K562 (cell line): Measurements from ENCODE around the gene DTNBP1. TPM values are rescaled to one million over a fixed set of nuclear protein-coding genes. Genes with fewer than 3 reads are reported as not detected.

Experiments used
- ATAC-seq: fragments of 200-7000 bp; cut with Tn5 transposase; 3 replicates; pipeline ENCODE4 v1.9.1; 2020; ENCODE audit warnings: moderate library complexity
- BruUV-seq: library from RNA; stranded (reverse); fragments of 400-500 nt; replicated peaks from 2 replicates; lab custom pipeline; 2021; lab: Mats Ljungman, UMichigan
- CTCF ChIA-PET: fragments of 300-600 bp; formaldehyde crosslinking; extraction: SDS; loops from one replicate; lab custom pipeline; 2021; ENCODE audit warnings: low intra/inter-chr PET ratio; lab: Yijun Ruan, JAX
- POLR2A ChIA-PET: fragments of 300-600, 350-650 bp; sonication (Branson Sonifier 250); formaldehyde crosslinking; extraction: SDS; loops from one replicate; lab custom pipeline; 2021; ENCODE audit warnings: antibody characterized with exemption, inconsistent platforms; lab: Yijun Ruan, JAX
- DNase-seq, 4 experiments: peaks; one replicate each; pipeline versions ENCODE4 v3.0.0 to v3.0.0-alpha.2; 2011 to 2018; ENCODE audit warnings: low spot score in 3 of 4, mixed read lengths in 3 of 4; ENCODE audit errors: extremely low read depth in 1 of 4
- FAIRE-seq: peaks from 2 replicates; lab custom pipeline; 2011; peaks lifted over from hg19 to GRCh38; lab: Jason Lieb, UNC
- H2AFZ ChIP-seq: 2 replicates; pipeline ENCODE4 v1.6.0; 2011; ENCODE audit warnings: low read depth, low read length, control low read depth, inconsistent platforms
- H3K27ac ChIP-seq: fragments of 200-600 bp; 3 replicates; pipeline ENCODE4 v1.8.0; 2011; ENCODE audit warnings: low read depth, mild to moderate bottlenecking, control low read depth, inconsistent platforms, low read length, moderate library complexity, mixed read lengths; ENCODE audit errors: extremely low read depth
- H3K27me3 ChIP-seq, 2 experiments: fragments of 300-600 bp in 1 of 2; 2 replicates in 1 of 2; 3 replicates in 1 of 2; pipeline versions ENCODE4 v1.6.0 to v1.8.0; 2011; ENCODE audit warnings: inconsistent platforms in 2 of 2, low read length in 2 of 2, mild to moderate bottlenecking in 1 of 2, mixed read lengths in 1 of 2, moderate library complexity in 1 of 2; ENCODE audit not compliant: control insufficient read depth in 2 of 2, insufficient read depth in 2 of 2
- H3K36me3 ChIP-seq: fragments of 300-600 bp; 3 replicates; pipeline ENCODE4 v1.8.0; 2011; ENCODE audit warnings: mild to moderate bottlenecking, low read length, inconsistent platforms; ENCODE audit not compliant: control insufficient read depth, insufficient read depth
- H3K4me1 ChIP-seq, 2 experiments: fragments of 200-600 bp in 1 of 2; replicated peaks in 1 of 2; 2 replicates in 1 of 2; 3 replicates in 1 of 2; pipeline versions ENCODE4 v1.5.1 to v1.8.0; 2011; ENCODE audit warnings: inconsistent platforms in 2 of 2, low read length in 2 of 2, mild to moderate bottlenecking in 1 of 2, mixed read lengths in 1 of 2, moderate library complexity in 1 of 2; ENCODE audit not compliant: control insufficient read depth in 2 of 2, insufficient read depth in 2 of 2
- H3K4me2 ChIP-seq: 2 replicates; pipeline ENCODE4 v1.6.1; 2011; ENCODE audit warnings: low read length, control low read depth, inconsistent platforms, mixed read lengths; ENCODE audit not compliant: insufficient read depth
- H3K4me3 ChIP-seq: fragments of 200-600 bp; sonication (generic), shearing (Covaris generic); 2 replicates; pipeline ENCODE4 v1.5.1; 2016; ENCODE audit warnings: control low read depth, inconsistent platforms
- H3K79me2 ChIP-seq: fragments of 200-600 bp; 3 replicates; pipeline ENCODE4 v1.8.0; 2011; ENCODE audit warnings: low read length, inconsistent platforms; ENCODE audit not compliant: control insufficient read depth, insufficient read depth
- H3K9ac ChIP-seq, 2 experiments: 2 replicates each; pipeline versions ENCODE4 v1.6.0 to v1.6.1; 2011; ENCODE audit warnings: low read depth in 2 of 2, low read length in 2 of 2, control low read depth in 1 of 2, inconsistent platforms in 1 of 2, mild to moderate bottlenecking in 1 of 2, mixed read lengths in 1 of 2; ENCODE audit not compliant: insufficient read depth in 1 of 2
- H3K9me1 ChIP-seq: one replicate; pipeline ENCODE4 v1.6.0; 2011; ENCODE audit warnings: inconsistent platforms, mild to moderate bottlenecking, low read length, moderate library complexity; ENCODE audit not compliant: control insufficient read depth, insufficient read depth
- H3K9me3 ChIP-seq: replicated peaks from 2 replicates; pipeline ENCODE4 v1.5.1; 2011; ENCODE audit warnings: low read depth, low read length, inconsistent platforms; ENCODE audit not compliant: control insufficient read depth, insufficient read depth
- H4K20me1 ChIP-seq: replicated peaks from 2 replicates; pipeline ENCODE4 v1.6.1; 2011; ENCODE audit warnings: low read length, inconsistent platforms, mixed read lengths; ENCODE audit not compliant: control insufficient read depth, insufficient read depth
- BHLHE40 ChIP-seq: IDR thresholded peaks from 2 replicates; pipeline ENCODE4 v1.6.1; 2011; ENCODE audit warnings: low read length, improper control_type of control experiment
- NFIX ChIP-seq: fragments of 250-450 bp; sonication (Bioruptor Pico); IDR thresholded peaks from 2 replicates; pipeline ENCODE4 v1.4.0; 2020; ENCODE audit warnings: low read depth, mild to moderate bottlenecking, moderate library complexity
- RBM22 ChIP-seq: fragments of 200-400 bp; formaldehyde crosslinking; IDR thresholded peaks from 2 replicates; pipeline ENCODE4 v1.6.1; 2018; ENCODE audit warnings: low read length, low read depth; ENCODE audit not compliant: poor library complexity, severe bottlenecking
- ZBTB33 ChIP-seq: sonication (generic); formaldehyde crosslinking; IDR thresholded peaks from 2 replicates; pipeline ENCODE4 v1.8.1; 2023; ENCODE audit warnings: mild to moderate bottlenecking, missing genetic modification reagents
- WGBS: fragments of 100-300 bp; shearing (Covaris generic); methylation state at CpG from one replicate; pipeline ENCODE4 v1.1.6; 2016; ENCODE audit warnings: low coverage, mixed read lengths; ENCODE audit not compliant: insufficient coverage; ENCODE audit errors: missing lambda C conversion rate; 5-methylcytosine and 5-hydroxymethylcytosine counted together
- in situ Hi-C: fragments of 300-500 bp; cut with MboI; formaldehyde crosslinking; loops from 4 replicates; pipeline ENCODE4 v1.15.0; 2018; ENCODE audit warnings: inconsistent platforms, mixed read lengths
- intact Hi-C: fragments of 100-400 bp; cut with micrococcal nuclease; formaldehyde crosslinking; loops from 2 replicates; pipeline ENCODE4 v1.14.2; 2022
- polyA plus RNA-seq, 8 experiments: library from polyadenylated mRNA; depleted of rRNA in 4 of 8; stranded (reverse) in 5 of 8; unstranded in 3 of 8; fragments of >200 nt; fragmentation: Nextera tagmentation in 2 of 8; fragmentation: Illumina TruSeq in 1 of 8; extraction: Ambion mirVana in 2 of 8; extraction: Trizol in 1 of 8; gene quantifications; 2 replicates each; pipeline versions ENCODE4 v1.2.1 to v1.2.3, GENCODE V29; 2011 to 2014; ENCODE audit warnings: inconsistent platforms in 1 of 8, missing spikeins in 1 of 8
- total RNA-seq, 7 experiments: library from RNA; depleted of rRNA in 6 of 7; stranded (reverse); fragments of >200 nt in 6 of 7; fragmentation: Illumina TruSeq in 2 of 7; extraction: Trizol in 2 of 7; gene quantifications; 2 replicates each; pipeline versions ENCODE4 v1.2.1 to v1.2.3, GENCODE V29; 2011 to 2021; ENCODE audit warnings: low replicate concordance in 1 of 7

Gene DTNBP1
- total and polyA plus RNA-seq, 9 of the 15 experiments (the other 6 are each of a cell fraction or from before 2014, with no cell fraction given) = 16.7 to 54.5 (median 21.4) TPM

- DNase-seq (no peak), ATAC-seq (no peak), FAIRE-seq (no peak)
- Histone ChIP-seq H3K9ac (no peak overlapping the region), H3K4me3 (no peak overlapping the region), H3K27ac (no peak overlapping the region), H3K4me1 (peaks cover 0 to 8% of the 10 kb centered on the region in 2 experiments; a peak in 3 of 5 replicates), H4K20me1 (no peaks in the 10 kb centered on the region), H3K9me3 (no peaks in the 10 kb centered on the region), H2AFZ (no peak overlapping the region), H3K79me2 (no peaks in the 10 kb centered on the region), H3K4me2 (no peak overlapping the region), H3K27me3 (no peaks in the 10 kb centered on the region), H3K9me1 (no peaks in the 10 kb centered on the region), H3K36me3 (peaks cover 77% of the 10 kb centered on the region)
- TF ChIP-seq BHLHE40 = no peak
- TF ChIP-seq RBM22 = peak; percentile 41
- peak; percentile 58; the same call in 1 of the 2 replicates for TF ChIP-seq ZBTB33
- TF ChIP-seq NFIX (CRISPR knock-in tag) = no peak
- no TSS peak for BruUV-seq
- in situ Hi-C loops (no loop called here), intact Hi-C loops (no loop called here)
- POLR2A ChIA-PET = no interaction called here
- CTCF ChIA-PET = no interaction called here
- 95% methylated on average over 12 of the region's 12 CpGs for WGBS
Observed at GRCh38 chr6:15499125-15499524, 163.7 kb downstream of the DTNBP1 start.
